Fibroblast of lung (primary cell): Measurements from ENCODE around the gene RAPGEF5.

ENCODE experiments used
- EZH2 ChIP-seq: IDR thresholded peaks from 2 replicates; pipeline ENCODE4 v1.5.1; 2012; ENCODE audit warnings: low read length, control low read depth, mild to moderate bottlenecking; ENCODE audit errors: missing control alignments
- TF ChIP-seq, protein P1 (sequence below), 2 donors: IDR thresholded peaks in 1 of 2; conservative IDR thresholded peaks in 1 of 2; 1 replicate in 1 of 2; 2 replicates in 1 of 2; pipeline ENCODE4 v1.5.1; 2011 to 2012; ENCODE audit warnings: low read length in 2 of 2, control low read depth in 1 of 2, inconsistent platforms in 1 of 2, low read depth in 1 of 2, mild to moderate bottlenecking in 1 of 2

DNA sequence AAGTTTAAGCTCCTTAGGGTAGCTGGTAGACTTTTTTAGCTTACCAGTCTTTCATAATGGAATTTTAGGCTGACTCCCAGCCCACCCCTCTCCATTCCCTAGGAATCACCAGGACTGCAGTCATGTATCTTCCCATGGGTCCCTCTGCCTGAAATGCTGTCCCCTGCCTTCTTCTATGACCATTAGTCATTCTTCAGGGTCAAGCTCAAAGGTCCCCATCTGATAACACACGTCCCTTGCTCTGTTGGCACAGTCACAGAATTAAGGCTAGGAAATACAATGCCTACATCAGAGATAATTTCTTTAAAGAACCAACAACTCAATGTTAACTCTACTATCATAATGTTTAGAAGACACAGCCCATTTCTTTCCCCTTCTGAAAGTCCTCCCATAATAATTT lies 140.6 kb downstream of the RAPGEF5 start:
- TF ChIP-seq EZH2, result no peak
- TF ChIP-seq, protein P1, sequence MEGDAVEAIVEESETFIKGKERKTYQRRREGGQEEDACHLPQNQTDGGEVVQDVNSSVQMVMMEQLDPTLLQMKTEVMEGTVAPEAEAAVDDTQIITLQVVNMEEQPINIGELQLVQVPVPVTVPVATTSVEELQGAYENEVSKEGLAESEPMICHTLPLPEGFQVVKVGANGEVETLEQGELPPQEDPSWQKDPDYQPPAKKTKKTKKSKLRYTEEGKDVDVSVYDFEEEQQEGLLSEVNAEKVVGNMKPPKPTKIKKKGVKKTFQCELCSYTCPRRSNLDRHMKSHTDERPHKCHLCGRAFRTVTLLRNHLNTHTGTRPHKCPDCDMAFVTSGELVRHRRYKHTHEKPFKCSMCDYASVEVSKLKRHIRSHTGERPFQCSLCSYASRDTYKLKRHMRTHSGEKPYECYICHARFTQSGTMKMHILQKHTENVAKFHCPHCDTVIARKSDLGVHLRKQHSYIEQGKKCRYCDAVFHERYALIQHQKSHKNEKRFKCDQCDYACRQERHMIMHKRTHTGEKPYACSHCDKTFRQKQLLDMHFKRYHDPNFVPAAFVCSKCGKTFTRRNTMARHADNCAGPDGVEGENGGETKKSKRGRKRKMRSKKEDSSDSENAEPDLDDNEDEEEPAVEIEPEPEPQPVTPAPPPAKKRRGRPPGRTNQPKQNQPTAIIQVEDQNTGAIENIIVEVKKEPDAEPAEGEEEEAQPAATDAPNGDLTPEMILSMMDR (conservative IDR thresholded peaks at IDR 0.05 in 1 of 2, IDR thresholded peaks at IDR 0.05 in 1 of 2; ENCODE audit: low read depth in 1 of 2, low read length in 2 of 2), result no peak
